MM.1S (cell line): ENCODE measurements around the gene ZNF248.

Experiments used
- DNase-seq: peaks from one replicate; pipeline ENCODE4 v3.0.0-alpha.2; 2015
- H2AFZ ChIP-seq: fragments of 300-600 bp; sonication (generic); 2 replicates; pipeline ENCODE4 v1.6.0; 2016; ENCODE audit warnings: antibody characterized with exemption, low read length
- H3F3A ChIP-seq: fragments of 300-600 bp; sonication (generic); 2 replicates; pipeline ENCODE4 v1.6.1; 2016; ENCODE audit warnings: mild to moderate bottlenecking, antibody characterized with exemption, low read length, moderate library complexity, mixed read lengths; ENCODE audit not compliant: insufficient read depth
- H3K27ac ChIP-seq: fragments of 300-600 bp; sonication (generic); 2 replicates; pipeline ENCODE4 v1.5.1; 2016; ENCODE audit warnings: mild to moderate bottlenecking, low read length
- H3K27me3 ChIP-seq: fragments of 300-600 bp; sonication (generic); replicated peaks from 2 replicates; pipeline ENCODE4 v1.6.0; 2016; ENCODE audit warnings: low read length; ENCODE audit not compliant: insufficient read depth
- H3K36me3 ChIP-seq: fragments of 300-600 bp; sonication (generic); replicated peaks from 2 replicates; pipeline ENCODE4 v1.6.1; 2016; ENCODE audit warnings: mild to moderate bottlenecking, low read length, mixed read lengths; ENCODE audit not compliant: insufficient read depth
- H3K4me1 ChIP-seq: fragments of 300-600 bp; sonication (generic); 2 replicates; pipeline ENCODE4 v1.6.1; 2016; ENCODE audit warnings: low read length, mixed read lengths
- H3K4me2 ChIP-seq: fragments of 300-600 bp; sonication (generic); 2 replicates; pipeline ENCODE4 v1.6.0; 2016; ENCODE audit warnings: low read depth, low read length
- H3K4me3 ChIP-seq: fragments of 300-600 bp; sonication (generic); 2 replicates; pipeline ENCODE4 v1.5.1; 2016; ENCODE audit warnings: low read length, mixed read lengths
- H3K79me2 ChIP-seq: fragments of 300-600 bp; sonication (generic); 2 replicates; pipeline ENCODE4 v1.6.1; 2016; ENCODE audit warnings: mixed run types, low read length, mixed read lengths
- H3K9ac ChIP-seq: fragments of 300-600 bp; sonication (generic); 2 replicates; pipeline ENCODE4 v1.6.1; 2016; ENCODE audit warnings: low read length, mixed read lengths
- H3K9me2 ChIP-seq: fragments of 300-600 bp; sonication (generic); replicated peaks from 2 replicates; pipeline ENCODE4 v1.6.1; 2016; ENCODE audit warnings: mild to moderate bottlenecking, low read length, mixed read lengths; ENCODE audit not compliant: insufficient read depth
- H3K9me3 ChIP-seq: fragments of 300-600 bp; sonication (generic); replicated peaks from 2 replicates; pipeline ENCODE4 v1.6.1; 2016; ENCODE audit warnings: mild to moderate bottlenecking, low read length, mixed read lengths; ENCODE audit not compliant: insufficient read depth
- H4K20me1 ChIP-seq: fragments of 300-600 bp; sonication (generic); 2 replicates; pipeline ENCODE4 v1.6.1; 2016; ENCODE audit warnings: mild to moderate bottlenecking, low read length, moderate library complexity, mixed read lengths; ENCODE audit not compliant: insufficient read depth
- EZH2 ChIP-seq: fragments of 300-600 bp; sonication (generic); optimal IDR thresholded peaks from 2 replicates; pipeline ENCODE3; 2017; ENCODE audit warnings: low read depth, mild to moderate bottlenecking, antibody characterized with exemption, low read length, mixed read lengths
- EZH2phosphoT487 ChIP-seq: fragments of 300-600 bp; sonication (generic); IDR thresholded peaks from 2 replicates; pipeline ENCODE4 v1.6.1; 2018; ENCODE audit warnings: antibody characterized with exemption, low read length
- TF ChIP-seq, protein P1 (sequence below): fragments of 300-600 bp; sonication (generic); IDR thresholded peaks from 2 replicates; pipeline ENCODE4 v1.5.1; 2016; ENCODE audit warnings: antibody characterized with exemption, low read length, mixed read lengths

Gene ZNF248

DNA sequence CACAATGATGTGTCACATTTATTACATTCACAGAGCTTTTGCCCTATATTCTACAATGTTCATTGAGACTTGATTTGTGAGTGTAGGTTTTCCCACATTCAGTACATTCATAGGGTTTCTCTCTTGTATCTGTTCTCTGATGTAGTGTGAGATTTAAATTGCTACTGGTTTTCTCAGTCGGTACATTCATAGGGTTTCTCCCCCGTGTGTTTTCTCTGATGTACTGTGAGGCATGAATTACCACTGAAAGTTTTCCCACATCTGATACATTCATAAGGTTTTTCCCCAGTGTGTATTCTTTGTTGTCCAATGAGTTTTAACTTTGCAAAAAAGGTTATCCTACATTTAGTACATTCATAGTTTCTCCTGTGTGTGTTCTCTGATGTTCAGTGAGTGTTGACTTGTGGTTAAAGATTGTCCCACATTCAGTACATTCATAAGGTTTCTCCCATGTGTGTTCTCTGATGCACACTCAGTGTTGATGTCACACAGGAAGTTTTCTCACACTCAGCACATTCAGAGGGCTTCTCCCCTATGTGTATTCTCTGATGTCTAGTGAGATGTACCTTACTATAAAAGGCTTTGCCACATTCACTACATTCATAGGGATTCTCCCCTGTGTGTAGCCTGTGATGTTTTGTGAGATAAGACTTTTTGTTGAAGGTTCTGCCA lies 63.0 kb downstream of the ZNF248 start:
- H2AFZ ChIP-seq, result no peak overlapping the region
- H3K27ac ChIP-seq, result no peak overlapping the region
- no peaks in the 10 kb centered on the region for H3K9me3 ChIP-seq
- TF ChIP-seq, protein P1, sequence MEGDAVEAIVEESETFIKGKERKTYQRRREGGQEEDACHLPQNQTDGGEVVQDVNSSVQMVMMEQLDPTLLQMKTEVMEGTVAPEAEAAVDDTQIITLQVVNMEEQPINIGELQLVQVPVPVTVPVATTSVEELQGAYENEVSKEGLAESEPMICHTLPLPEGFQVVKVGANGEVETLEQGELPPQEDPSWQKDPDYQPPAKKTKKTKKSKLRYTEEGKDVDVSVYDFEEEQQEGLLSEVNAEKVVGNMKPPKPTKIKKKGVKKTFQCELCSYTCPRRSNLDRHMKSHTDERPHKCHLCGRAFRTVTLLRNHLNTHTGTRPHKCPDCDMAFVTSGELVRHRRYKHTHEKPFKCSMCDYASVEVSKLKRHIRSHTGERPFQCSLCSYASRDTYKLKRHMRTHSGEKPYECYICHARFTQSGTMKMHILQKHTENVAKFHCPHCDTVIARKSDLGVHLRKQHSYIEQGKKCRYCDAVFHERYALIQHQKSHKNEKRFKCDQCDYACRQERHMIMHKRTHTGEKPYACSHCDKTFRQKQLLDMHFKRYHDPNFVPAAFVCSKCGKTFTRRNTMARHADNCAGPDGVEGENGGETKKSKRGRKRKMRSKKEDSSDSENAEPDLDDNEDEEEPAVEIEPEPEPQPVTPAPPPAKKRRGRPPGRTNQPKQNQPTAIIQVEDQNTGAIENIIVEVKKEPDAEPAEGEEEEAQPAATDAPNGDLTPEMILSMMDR, result no peak
- no peak for TF ChIP-seq EZH2phosphoT487
- no peaks in the 10 kb centered on the region for H3K4me1 ChIP-seq
- H3K4me3 ChIP-seq, result no peak overlapping the region
- no peaks in the 10 kb centered on the region for H3K9me2 ChIP-seq
- no peaks in the 10 kb centered on the region for H4K20me1 ChIP-seq
- no peaks in the 10 kb centered on the region for H3K79me2 ChIP-seq
- DNase-seq, result no peak
- no peaks in the 10 kb centered on the region for H3K27me3 ChIP-seq
- no peak overlapping the region for H3K4me2 ChIP-seq
- H3F3A ChIP-seq, result no peaks in the 10 kb centered on the region
- H3K36me3 ChIP-seq, result no peaks in the 10 kb centered on the region
- H3K9ac ChIP-seq, result no peak overlapping the region

GRCh38 chr10:37789590-37789989 lies 67.8 kb downstream of the ZNF248 start:
- no peak overlapping the region for H3K9ac ChIP-seq
- no peak overlapping the region for H3K4me3 ChIP-seq
- H3K27ac ChIP-seq, result no peak overlapping the region
- H3F3A ChIP-seq, result no peaks in the 10 kb centered on the region
- no peaks in the 10 kb centered on the region for H3K79me2 ChIP-seq
- H3K4me1 ChIP-seq, result no peaks in the 10 kb centered on the region
- no peaks in the 10 kb centered on the region for H3K36me3 ChIP-seq
- no peaks in the 10 kb centered on the region for H3K9me3 ChIP-seq
- TF ChIP-seq, protein P1, result no peak
- TF ChIP-seq EZH2phosphoT487 (no peak), EZH2 (no peak)
- H3K9me2 ChIP-seq, result no peaks in the 10 kb centered on the region
- no peaks in the 10 kb centered on the region for H3K27me3 ChIP-seq
- H3K4me2 ChIP-seq, result no peak overlapping the region
- H4K20me1 ChIP-seq, result no peaks in the 10 kb centered on the region
- H2AFZ ChIP-seq, result no peak overlapping the region
- DNase-seq, result no peak

- no peaks in the 10 kb centered on the region for H3K9me2 ChIP-seq
- no peak overlapping the region for H3K27ac ChIP-seq
- H3K9ac ChIP-seq, result no peak overlapping the region
- no peak overlapping the region for H3K4me3 ChIP-seq
- H3K4me1 ChIP-seq, result no peaks in the 10 kb centered on the region
- no peaks in the 10 kb centered on the region for H3F3A ChIP-seq
- H3K79me2 ChIP-seq, result no peaks in the 10 kb centered on the region
- no peaks in the 10 kb centered on the region for H3K36me3 ChIP-seq
- no peaks in the 10 kb centered on the region for H3K9me3 ChIP-seq
- H4K20me1 ChIP-seq, result no peaks in the 10 kb centered on the region
- TF ChIP-seq EZH2phosphoT487, result no peak
- H3K27me3 ChIP-seq, result no peaks in the 10 kb centered on the region
- H2AFZ ChIP-seq, result no peak overlapping the region
- no peak overlapping the region for H3K4me2 ChIP-seq
- DNase-seq, result no peak
Observed at GRCh38 chr10:37784678-37785077, 72.7 kb downstream of the ZNF248 start.

GRCh38 chr10:37780536-37780935 lies 76.9 kb downstream of the ZNF248 start:
- H3K9me3 ChIP-seq, result no peaks in the 10 kb centered on the region
- H4K20me1 ChIP-seq, result no peaks in the 10 kb centered on the region
- H3K9ac ChIP-seq, result no peak overlapping the region
- no peak overlapping the region for H2AFZ ChIP-seq
- H3F3A ChIP-seq, result no peaks in the 10 kb centered on the region
- H3K4me2 ChIP-seq, result no peak overlapping the region
- no peaks in the 10 kb centered on the region for H3K4me1 ChIP-seq
- no peaks in the 10 kb centered on the region for H3K36me3 ChIP-seq
- H3K27me3 ChIP-seq, result no peaks in the 10 kb centered on the region
- no peak for DNase-seq
- H3K79me2 ChIP-seq, result no peaks in the 10 kb centered on the region
- H3K4me3 ChIP-seq, result no peak overlapping the region
- TF ChIP-seq EZH2phosphoT487, result no peak
- no peak for TF ChIP-seq EZH2
- TF ChIP-seq, protein P1, result no peak
- no peak overlapping the region for H3K27ac ChIP-seq
- H3K9me2 ChIP-seq, result no peaks in the 10 kb centered on the region
